Measurements from ENCODE around the gene ALCAM.

ALCAM gene

DNA sequence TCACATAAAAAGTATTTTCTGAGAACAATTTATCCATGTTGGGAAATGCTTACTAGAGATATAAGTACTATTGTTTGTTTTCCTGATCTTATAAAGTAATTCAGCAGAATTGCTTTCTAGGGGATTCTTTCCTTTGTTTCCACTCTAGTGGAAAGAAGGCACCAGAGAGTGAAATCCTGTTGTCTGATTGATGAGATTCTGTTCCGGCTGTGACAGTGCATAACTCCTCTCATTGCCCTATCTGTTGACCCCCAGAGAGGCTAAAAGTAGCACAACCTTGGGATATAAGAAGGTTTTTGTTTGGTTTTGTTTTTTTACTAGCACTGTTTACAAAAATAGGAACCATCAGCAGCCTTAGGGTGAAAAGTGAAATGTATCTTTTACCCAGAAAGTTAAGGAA is 114.1 kb downstream of the ALCAM start:
- DNase-seq (ENCODE audit: low read depth in 4 of 4, low spot score in 1 of 4), result no peak

DNA sequence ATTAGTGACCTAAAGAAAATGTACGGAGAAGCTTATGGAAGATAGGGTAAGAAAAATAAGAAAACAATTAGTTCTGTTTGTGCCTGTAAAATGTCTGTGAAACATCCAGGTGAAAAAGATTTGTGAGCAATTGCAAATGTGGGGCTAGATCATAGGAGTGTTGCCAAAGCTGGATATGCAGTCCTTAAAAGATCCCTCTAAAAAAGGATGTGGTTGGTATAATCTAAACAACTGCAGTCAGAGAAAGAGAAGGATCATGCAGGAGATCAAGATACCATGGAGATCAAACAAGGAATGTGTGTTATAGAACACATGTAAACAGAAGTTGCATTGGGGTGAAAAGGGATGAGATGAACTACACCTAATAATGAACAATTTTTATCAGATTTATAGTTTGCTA is 116.8 kb downstream of the ALCAM start:
- no peak for DNase-seq (ENCODE audit: low read depth in 4 of 4, low spot score in 1 of 4)

DNA sequence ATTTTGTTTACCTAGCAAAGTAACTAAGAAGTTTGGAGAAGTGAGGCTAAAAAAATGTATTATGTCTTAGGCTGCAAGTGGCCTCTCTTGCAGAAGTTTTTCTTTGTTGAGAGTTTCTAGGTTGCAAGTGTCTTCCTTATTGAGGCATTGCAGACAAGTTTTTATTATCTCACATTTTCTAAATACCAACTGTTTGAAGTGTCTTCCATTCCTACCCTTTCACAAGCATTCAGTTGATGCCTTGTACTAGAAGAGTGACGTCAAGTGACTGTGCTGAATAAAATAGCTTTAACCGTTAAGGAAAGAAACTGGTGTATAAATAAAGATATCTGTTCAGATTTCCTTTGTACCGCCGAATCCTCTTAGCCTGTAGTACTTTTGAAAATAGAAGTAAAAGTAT is 123.3 kb downstream of the ALCAM start:
- DNase-seq (ENCODE audit: low read depth in 4 of 4, low spot score in 1 of 4), result no peak

DNA sequence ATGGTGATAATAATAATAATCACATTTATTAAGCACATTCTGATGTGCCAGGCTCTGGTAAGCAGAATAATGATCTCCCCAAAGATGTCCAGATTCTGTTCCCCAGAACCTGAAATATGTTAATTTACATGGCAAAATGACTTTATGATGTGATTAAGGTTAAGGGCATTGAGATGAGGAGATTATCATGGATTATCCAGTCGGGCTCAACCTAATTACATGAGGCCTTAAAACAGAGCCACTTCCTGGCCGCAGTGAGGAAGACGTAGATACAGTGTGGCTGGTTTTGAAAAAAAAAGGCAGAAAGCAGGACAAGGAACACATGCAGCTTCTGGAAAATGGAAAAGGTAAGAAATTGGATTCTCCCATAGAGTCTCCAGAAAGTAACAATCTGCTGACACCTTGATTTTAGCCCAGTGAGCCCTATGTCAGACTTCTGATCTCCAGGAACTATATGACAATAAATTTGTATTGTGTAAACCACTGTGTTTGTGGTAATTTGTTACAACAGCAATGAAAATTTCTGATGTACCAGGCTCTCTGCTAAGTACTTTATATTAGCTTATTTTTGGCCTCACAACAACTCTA is 126.7 kb downstream of the ALCAM start:
- DNase-seq (ENCODE audit: low read depth in 4 of 4, low spot score in 1 of 4), result no peak

DNA sequence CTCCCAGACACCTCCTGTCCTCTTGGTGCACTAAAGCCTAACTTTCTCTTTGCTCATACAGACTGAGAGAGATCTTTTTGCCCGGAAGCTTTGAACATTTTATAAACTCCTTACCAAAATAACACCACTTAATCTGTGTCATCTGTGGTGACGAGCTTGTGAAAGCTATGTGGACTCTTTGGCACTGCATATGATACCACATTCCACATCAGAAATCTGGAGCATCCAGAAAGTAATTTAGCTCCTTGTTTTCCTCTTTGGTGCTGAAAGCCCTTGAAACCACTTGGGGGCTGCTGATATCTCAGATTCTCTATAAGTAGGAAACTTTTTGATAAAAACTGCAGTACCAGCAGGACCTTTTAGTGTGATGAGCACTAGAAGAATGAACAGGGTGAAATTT is 128.3 kb downstream of the ALCAM start:
- DNase-seq (ENCODE audit: low read depth in 4 of 4, low spot score in 1 of 4), result no peak

DNA sequence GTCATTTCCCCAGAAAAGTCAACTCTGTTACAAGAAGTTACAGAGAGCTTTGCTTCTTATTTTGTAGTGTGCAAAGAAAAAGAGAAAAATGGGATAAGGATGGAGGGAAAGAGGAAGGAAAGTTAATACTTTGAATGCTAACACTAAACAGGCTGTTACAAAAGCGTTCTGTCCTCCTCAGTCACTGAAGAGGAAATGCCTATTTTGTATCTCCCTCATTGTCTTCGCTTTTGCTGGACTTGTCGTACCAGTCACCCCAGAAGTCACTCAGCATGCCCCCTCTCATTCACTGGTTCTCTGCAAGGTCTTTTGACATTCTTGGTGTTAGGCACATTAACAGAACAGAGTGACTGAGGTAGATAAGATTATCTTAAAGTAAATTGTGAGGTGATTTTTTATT is 129.6 kb downstream of the ALCAM start:
- DNase-seq (ENCODE audit: low read depth in 4 of 4, low spot score in 1 of 4), result no peak

DNA sequence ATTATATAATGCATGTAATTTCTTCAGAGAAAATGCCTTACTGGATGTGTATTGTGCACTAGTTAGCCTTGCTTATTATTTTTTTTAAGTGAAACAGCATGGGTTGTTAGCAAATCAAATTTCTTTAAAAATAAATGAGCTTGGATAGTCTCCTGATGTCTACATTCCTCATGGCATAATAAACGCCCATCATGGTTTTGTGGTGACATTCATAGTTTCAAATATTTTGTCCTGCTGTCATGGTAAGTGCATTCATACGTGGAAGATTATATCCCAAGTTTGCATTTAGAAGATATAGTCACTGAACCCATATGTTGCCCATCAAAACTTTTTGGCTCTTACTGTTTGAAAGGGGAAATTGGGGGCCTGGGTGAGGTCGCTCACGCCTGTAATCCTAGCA is 130.7 kb downstream of the ALCAM start:
- DNase-seq (ENCODE audit: low read depth in 4 of 4, low spot score in 1 of 4), result no peak

DNA sequence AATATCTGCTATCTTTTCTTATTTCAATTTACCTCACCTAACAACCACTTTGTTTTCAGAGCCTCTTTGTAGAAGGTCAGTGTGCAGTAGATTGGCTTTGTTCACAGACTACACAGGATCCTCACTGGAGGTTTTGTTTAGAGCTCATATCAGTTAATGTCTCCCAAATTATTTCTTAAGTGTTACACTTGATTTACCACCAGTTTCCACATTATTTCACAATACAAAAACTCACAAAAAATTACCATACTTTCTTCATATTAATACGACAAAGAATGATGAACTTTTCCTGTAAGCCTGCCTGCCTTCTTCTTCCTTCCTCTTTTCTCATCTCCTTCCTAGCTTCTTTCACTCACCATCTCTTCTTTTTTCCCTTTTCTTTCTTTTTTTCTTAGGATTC is 133.3 kb downstream of the ALCAM start:
- no peak for DNase-seq (ENCODE audit: low read depth in 4 of 4, low spot score in 1 of 4)

DNA sequence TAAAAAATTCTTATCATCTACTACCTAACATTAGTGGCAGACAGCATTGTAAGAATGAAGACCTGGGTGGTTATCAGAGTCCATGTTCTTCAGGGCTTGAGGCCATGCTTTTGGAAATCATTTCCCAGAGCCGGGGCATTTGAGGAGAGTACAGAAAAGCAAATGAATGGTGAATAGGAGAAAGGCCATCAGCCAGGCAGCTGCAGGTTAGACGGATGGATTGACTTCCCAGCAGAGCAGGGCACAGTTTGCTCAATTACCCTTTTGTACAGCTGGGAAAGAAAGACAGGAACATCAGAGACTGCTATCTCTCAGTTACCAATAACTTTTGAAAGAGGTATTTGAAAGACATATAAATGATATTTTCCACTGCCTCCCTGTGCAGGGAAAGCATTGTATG is 135.6 kb downstream of the ALCAM start:
- no peak for DNase-seq (ENCODE audit: low read depth in 4 of 4, low spot score in 1 of 4)

DNA sequence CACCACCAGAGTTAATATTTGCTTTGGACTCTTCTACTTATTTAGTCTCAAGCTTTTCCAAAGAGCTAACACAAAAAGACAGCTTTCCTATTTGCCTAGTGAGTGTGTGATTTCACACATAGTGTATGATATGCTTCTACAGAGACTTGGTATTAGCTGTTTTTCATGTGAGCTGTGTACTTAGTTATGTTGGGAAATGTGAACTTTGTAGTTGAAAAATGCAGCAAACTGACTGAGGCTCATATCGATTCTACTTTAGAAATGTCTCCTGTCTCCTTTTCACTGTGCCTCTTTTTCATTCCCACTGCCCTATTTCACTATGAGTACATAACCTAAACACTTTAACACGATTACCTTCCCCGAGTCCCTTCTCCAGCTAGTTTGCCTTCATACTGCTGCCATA is 136.5 kb downstream of the ALCAM start:
- no peak for DNase-seq (ENCODE audit: low read depth in 4 of 4, low spot score in 1 of 4)

DNA sequence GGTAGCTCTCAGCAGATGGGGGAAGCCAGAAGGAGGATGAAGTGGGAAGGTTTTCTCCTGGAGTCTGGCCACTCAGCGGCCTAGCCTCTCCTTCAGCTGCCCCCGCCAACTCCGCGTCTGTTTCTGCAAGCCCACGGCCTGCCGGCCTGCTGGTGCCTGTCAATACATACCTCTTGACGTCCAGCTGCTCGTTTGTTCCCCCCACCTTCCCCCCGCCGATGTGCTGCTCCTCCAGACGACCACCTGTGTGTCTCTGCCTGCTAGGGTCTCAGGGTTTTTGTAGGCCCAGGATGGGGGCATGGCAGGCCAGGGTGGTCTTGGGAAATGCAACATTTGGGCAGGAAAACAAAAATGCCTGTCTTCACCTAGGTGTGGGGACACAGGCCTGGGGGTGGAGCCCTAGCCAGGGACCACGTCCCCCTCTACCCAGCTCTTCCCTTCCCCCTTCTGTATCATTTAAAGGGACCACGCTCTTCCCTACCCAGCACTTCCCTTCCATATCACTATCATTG is 137.8 kb downstream of the ALCAM start:
- DNase-seq (ENCODE audit: low read depth in 4 of 4, low spot score in 1 of 4), result no peak

DNA sequence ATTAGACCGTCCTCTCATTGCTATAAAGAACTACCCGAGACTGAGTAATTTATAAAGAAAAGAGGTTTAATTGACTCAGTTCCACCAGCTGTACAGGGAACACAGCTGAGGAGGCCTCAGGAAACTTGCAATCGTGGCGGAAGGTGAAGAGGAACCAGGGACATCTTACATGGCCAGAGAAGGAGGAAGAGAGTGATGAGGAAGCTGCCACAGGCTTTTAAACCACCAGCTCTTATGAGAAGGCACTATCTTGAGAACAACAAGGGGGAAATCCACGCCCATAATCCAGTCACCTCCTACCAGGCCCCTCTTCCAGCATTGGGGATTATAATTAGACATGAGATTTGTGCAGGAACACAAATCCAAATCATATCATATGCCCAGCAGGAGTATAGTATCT is 138.5 kb downstream of the ALCAM start:
- no peak for DNase-seq (ENCODE audit: low read depth in 4 of 4, low spot score in 1 of 4)

DNA sequence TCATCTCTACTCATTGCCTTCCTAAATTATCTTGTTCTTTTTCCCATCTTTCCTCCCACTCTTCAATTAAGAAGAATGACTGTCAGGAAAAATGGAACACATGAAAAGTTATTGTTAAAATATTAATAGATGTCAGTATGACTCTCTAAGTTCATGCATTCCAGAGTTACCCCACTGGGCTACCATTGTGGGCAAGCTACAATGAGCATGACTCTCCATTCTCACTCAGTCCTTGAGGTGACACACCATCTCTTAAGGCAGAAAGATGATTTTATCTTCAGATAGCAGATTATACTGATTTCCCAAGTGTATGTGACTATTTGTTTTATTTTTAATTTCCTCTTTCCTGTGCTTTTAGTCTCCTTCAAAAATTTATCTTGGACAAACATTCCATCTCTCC is 144.3 kb downstream of the ALCAM start:
- no peak for DNase-seq (ENCODE audit: low read depth in 4 of 4, low spot score in 1 of 4)

DNA sequence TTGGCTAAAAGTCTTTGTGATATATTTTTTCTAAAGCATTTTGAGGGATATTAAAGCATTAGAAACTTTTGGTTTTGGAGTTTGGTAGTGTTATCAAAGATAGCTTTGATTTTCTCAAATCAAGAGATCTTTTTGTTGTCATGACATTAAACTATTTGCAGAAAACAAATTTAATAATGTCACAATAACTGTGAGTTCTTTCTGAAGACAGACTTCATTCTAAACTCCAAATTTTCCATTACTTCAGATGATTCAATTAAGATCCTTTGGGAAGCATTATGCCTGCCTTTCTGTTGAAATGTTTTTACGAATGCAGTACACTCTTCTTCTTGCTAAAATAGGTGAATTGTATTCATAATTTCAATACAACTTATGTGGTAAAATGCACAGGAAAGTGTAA is 145.4 kb downstream of the ALCAM start:
- DNase-seq (ENCODE audit: low read depth in 4 of 4, low spot score in 1 of 4), result no peak

DNA sequence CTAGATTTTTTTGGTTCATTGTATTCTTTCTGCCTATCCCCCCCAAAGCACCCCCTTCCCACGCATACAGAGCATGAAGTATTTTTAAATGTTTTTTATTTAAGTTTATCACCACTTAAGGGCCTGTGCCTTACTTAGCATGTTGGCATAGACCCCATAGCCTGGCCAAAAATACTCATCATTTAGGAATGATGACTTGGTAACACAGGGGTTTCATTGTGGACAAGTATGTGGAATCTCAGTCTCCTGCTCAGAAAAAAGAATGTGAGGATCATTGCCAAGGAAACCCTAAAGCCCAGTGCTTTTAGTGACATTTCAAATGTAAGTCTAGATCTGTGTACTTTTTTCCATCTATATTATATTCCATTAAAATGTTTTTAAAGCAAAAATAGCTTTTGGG is 146.3 kb downstream of the ALCAM start:
- no peak for DNase-seq (ENCODE audit: low read depth in 4 of 4, low spot score in 1 of 4)

DNA sequence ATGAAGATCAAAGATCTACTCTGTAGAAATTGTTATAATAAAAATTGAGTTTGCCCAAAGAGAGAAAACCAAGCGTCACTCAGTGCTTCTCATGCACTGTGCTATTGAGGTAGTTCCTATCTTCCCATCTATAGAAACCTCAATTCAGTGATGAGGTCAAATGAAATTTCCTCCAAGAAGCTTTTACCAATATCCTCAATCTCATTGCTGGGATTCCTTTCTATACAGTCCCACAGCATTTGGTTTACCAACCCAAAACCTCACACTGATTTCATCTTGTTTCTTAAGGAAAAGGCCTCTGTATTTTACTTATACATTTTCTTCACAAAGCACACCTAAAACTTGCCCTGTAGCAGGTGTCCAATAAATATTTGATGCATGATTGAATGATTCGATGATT is 147.2 kb downstream of the ALCAM start:
- no peak for DNase-seq (ENCODE audit: low read depth in 4 of 4, low spot score in 1 of 4)

DNA sequence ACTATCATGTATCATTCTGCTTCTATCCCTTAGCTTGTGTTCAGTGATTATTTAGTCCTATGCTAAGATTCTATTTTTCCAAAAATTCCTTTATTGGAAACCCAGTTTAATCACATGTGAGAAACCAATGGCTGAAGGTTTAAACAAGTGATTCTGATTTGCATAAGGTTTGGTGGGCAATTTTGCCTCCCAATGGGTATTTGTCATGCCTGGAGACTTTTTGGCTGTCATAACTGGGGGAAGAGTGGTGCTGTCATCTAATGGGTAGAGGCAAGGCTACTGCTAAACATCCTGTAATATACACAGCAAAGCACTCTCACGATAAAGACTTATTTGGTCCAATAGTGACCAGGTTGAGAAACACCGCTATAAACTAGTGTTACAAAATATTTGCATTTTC is 148.7 kb downstream of the ALCAM start:
- DNase-seq (ENCODE audit: low read depth in 4 of 4, low spot score in 1 of 4), result no peak

DNA sequence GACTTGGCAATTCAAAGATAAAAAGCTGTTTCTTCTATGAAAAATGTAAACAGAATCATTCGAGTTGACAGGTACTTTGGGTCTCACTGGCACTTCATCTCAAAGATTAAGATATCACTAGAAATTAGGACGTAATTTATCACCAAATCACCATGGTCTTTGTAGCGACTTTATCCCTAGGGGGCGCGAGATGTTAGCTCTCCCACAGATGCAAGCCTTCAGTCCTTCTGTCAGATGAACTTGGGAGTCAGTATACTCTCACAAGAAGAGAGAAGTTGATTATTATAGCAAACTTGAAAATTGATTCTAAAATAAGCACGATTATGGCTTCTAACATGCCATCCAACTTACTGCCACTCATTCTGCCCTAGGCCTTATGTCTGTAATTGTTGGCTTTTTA is 150.3 kb downstream of the ALCAM start:
- no peak for DNase-seq (ENCODE audit: low read depth in 4 of 4, low spot score in 1 of 4)

DNA sequence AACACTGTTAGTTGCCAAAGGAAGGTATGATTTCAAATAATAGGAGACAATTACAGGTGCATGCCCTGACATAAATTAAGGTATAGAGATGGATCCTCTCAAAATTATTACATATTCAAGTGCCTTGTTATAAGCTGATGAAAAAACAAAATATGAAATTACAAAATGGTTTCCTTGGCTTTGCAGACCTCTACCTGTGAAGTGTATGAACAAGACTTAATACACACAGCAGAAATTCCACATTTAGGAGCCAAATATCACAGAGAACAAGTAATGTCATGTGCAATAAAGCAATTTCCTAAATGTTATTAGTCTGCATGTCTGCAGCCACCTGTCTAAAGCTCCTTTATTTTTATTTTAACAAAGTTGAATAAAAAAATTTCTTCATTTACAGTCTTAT is 151.5 kb downstream of the ALCAM start:
- no peak for DNase-seq (ENCODE audit: low read depth in 4 of 4, low spot score in 1 of 4)

DNA sequence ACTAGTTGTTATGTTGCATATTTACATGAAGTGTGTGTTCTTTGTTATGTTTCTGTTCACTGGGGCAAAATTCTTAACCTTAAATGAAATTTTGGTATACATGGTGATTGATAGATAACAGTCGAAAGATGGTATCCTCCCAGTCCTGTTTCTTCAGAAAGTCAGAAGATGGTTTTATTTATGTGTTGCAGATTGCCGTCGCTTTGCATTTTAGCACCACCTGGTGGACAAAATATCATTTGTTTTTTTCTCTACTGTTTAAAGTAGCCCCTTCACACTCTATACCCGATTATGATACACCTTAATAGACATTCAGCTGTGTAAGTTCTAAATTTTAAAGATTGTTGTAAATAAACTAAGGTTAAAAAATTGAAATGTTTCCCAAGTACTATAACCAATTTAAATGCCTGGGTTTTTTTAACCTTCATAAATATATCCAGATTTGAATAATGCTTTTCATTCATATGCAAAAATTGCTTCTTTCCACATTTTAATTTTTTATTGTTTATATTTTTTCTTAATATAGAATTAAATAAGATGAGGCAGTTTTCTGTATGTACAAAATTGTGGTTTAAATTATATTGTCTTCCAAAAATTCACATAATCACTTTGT is 152.2 kb downstream of the ALCAM start:
- DNase-seq (ENCODE audit: low read depth in 4 of 4, low spot score in 1 of 4), result no peak

DNA sequence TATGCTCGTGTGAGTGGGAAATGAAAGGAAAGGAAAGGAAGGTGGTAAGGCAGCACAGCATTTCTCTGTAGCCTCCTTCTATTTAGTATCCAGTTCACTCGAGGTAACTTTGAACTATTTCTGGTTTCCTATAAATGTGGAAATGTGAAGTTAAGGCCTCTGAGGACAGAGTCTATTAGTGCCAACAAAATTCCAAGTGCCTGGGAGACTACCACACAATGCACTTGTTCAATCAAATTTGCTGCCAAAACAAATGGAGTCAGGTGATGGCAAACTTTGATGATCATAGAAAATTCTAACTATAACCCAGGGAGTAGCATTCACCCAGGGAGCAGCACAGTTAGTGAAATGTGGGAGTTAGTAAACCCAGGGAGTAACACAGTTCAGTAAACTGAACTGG is 155.1 kb downstream of the ALCAM start:
- no peak for DNase-seq (ENCODE audit: low read depth in 4 of 4, low spot score in 1 of 4)

DNA sequence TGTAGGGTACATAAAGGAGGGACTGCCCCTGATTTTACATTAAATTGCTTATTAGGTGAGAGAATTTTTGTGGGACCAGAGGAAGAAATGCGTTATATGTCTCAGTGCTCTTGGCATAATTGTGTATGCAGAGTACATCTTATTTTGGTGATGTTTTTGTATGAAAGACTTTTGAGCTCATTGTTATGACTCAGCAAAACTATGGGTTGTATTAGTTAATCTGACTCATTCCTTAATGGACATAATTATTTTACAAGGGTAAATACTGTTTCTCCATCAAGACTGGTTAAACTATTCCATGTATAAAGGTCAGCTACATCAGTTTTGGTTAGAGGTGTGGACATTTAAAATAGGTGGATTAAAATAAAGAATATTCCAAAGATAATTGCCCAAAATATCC is 156.8 kb downstream of the ALCAM start:
- no peak for DNase-seq (ENCODE audit: low read depth in 4 of 4, low spot score in 1 of 4)

DNA sequence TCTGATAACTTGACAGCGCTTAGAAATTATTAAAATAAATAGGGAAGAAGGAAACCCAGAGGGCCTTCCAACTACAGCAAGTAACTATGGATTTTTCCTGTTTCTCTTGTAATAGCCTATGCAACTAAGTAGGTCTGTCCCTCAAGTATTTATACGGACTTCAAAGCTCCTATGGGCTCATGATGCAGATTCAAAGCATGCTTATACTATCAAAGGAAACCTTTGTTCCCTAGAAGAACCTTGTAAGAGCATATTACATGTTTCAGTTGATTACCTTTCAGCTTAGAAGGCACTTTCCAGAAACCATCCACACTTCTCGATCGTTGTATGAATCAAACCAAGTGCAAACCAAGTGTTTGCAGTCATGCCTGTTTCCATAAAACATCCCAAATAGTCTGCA is 158.8 kb downstream of the ALCAM start:
- no peak for DNase-seq (ENCODE audit: low read depth in 4 of 4, low spot score in 1 of 4)
